ENCODE data around the gene NEK2. TPM values are rescaled to one million over a fixed set of nuclear protein-coding genes. Genes with fewer than 3 reads are reported as not detected.
"Not testable (repeated sequence)": the region's sequence is repeated elsewhere in the genome, so short reads cannot be mapped to it uniquely, and the experiment has no call there.

Gene NEK2
- total RNA-seq, 1 donor from 2014 or later, result 0.26 TPM

DNA sequence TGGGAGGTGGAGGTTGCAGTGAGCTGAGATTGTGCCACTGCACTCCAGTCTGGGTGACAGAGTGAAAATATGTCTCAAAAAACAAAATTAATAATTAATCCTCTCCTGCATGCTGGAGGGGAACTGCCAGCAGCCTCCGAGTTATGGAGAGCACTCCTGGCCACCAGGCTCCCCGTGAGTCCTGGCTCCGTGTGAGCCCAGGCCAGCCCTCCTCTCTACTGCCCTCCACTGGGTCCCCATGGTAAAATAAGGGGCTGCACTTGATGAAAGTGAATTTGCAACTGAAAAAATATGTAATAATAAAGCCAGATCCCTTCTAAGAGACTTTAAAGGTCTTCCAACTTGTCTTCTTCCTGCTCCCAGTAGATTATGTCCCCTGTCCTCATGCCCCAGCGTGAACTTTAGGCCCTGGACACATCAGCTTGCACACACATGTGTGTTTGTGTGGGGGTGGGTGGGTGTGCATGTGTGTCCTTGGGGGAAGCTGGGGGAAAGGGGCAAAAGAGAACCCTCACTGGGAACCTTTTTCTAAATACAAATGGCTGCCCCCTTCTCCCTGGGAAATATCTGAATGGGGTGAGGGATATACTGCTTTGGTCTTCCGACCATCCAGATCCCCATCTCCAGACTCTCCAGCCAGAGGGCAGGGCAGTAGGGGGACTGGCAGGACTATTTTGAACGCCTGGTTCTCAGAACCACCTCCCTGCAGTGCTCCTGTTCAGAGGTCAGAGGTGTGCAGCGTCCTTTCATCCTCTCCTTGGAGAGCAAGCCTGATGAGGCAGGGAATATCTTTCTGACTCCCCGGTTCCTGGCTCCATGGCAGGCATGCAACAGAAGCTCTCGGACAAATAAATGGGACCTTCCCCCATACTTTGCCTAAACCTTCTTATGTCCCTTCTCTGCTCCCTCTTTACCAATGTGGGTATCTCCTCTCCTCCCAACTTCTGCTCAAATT is 26.2 kb downstream of the NEK2 start:
- DNase-seq (ENCODE audit: low read depth) (no peak), FAIRE-seq (no peak)
- Histone ChIP-seq H3K4me3 (ENCODE audit: low read depth, low read length) (no peak overlapping the region), H3K36me3 (ENCODE audit: control insufficient read depth, insufficient read depth, low read length) (no peaks in the 10 kb centered on the region), H3K27me3 (ENCODE audit: control insufficient read depth, insufficient read depth, low read length) (no peaks in the 10 kb centered on the region)
- TF ChIP-seq CTCF (IDR thresholded peaks at IDR 0.05; ENCODE audit: insufficient read depth, low read length, severe bottlenecking), result peak; percentile 4

GRCh38 chr1:211648336-211648735 is 27.1 kb downstream of the NEK2 start:
- no peaks in the 10 kb centered on the region for H3K36me3 ChIP-seq (ENCODE audit: control insufficient read depth, insufficient read depth, low read length)
- FAIRE-seq, result no peak
- H3K27me3 ChIP-seq (ENCODE audit: control insufficient read depth, insufficient read depth, low read length), result no peaks in the 10 kb centered on the region
- H3K4me3 ChIP-seq (ENCODE audit: low read depth, low read length), result no peak overlapping the region
- DNase-seq (ENCODE audit: low read depth), result peak; percentile 84
- no peak for TF ChIP-seq CTCF (IDR thresholded peaks at IDR 0.05; ENCODE audit: insufficient read depth, low read length, severe bottlenecking)

DNA sequence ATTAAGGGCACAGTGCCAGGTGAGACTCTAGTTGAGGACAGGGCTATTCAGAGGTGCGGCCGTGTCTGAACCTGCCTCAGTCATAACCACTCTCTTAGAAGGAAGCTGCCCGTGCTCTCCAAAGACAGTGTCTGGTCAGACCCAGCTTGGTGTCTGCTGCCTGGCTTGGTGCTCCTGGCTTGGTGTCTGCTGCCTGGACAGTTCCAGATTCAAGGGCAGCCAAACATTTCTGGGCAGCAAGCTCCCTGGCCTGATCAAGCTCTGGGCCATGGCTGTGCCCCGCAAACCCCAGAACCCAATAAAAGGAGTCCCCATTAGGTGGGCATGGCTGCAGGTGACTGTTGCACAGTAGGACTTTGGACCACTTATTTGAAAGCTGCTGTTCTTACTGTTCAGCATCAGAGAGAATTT is 27.7 kb downstream of the NEK2 start:
- no peak for FAIRE-seq
- peak; percentile 54 for DNase-seq (ENCODE audit: low read depth)
- no peaks in the 10 kb centered on the region for H3K27me3 ChIP-seq (ENCODE audit: control insufficient read depth, insufficient read depth, low read length)
- TF ChIP-seq CTCF (IDR thresholded peaks at IDR 0.05; ENCODE audit: insufficient read depth, low read length, severe bottlenecking), result no peak
- H3K36me3 ChIP-seq (ENCODE audit: control insufficient read depth, insufficient read depth, low read length), result no peaks in the 10 kb centered on the region
- no peak overlapping the region for H3K4me3 ChIP-seq (ENCODE audit: low read depth, low read length)

- FAIRE-seq (no peak), DNase-seq (ENCODE audit: low read depth) (no peak)
- Histone ChIP-seq H3K36me3 (ENCODE audit: control insufficient read depth, insufficient read depth, low read length) (no peaks in the 10 kb centered on the region), H3K27me3 (ENCODE audit: control insufficient read depth, insufficient read depth, low read length) (no peaks in the 10 kb centered on the region), H3K4me3 (ENCODE audit: low read depth, low read length) (no peak overlapping the region)
- TF ChIP-seq CTCF (IDR thresholded peaks at IDR 0.05; ENCODE audit: insufficient read depth, low read length, severe bottlenecking), result no peak
Observed at GRCh38 chr1:211646566-211646965, 28.9 kb downstream of the NEK2 start.

- not testable (repeated sequence) for FAIRE-seq; H3K36me3 ChIP-seq (ENCODE audit: control insufficient read depth, insufficient read depth, low read length); DNase-seq (ENCODE audit: low read depth); H3K4me3 ChIP-seq (ENCODE audit: low read depth, low read length); H3K27me3 ChIP-seq (ENCODE audit: control insufficient read depth, insufficient read depth, low read length)
Observed at GRCh38 chr1:211645601-211646000, 29.8 kb downstream of the NEK2 start.

DNA sequence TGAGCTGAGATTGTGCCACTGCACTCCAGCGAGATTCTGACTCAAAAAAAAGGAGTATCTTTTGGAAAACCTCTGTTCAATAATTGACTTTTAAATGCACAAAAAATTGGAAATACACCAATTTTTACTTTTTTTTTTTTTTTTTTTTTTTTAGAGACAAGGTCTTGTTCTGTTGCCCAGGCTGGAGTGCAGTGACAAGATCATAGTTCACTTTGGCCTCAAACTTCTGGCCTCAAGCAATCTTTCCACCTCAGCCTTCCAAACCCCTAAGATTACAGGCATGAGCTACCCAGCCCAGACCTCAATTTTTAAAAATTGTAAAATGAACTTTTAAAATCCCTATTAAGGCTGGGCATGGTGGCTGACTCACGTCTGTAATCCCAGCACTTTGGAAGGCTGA is 30.8 kb downstream of the NEK2 start:
- Histone ChIP-seq H3K4me3 (ENCODE audit: low read depth, low read length) (no peak overlapping the region), H3K27me3 (ENCODE audit: control insufficient read depth, insufficient read depth, low read length) (no peaks in the 10 kb centered on the region), H3K36me3 (ENCODE audit: control insufficient read depth, insufficient read depth, low read length) (no peaks in the 10 kb centered on the region)
- no peak for FAIRE-seq
- TF ChIP-seq CTCF (IDR thresholded peaks at IDR 0.05; ENCODE audit: insufficient read depth, low read length, severe bottlenecking), result no peak
- no peak for DNase-seq (ENCODE audit: low read depth)
